GM12872 (cell line): ENCODE measurements around the gene BBS9.
A peak's percentile ranks its signal among the peaks of the same experiment; 100 is the strongest.

ENCODE experiments used
- TF ChIP-seq, protein P1 (sequence below): IDR thresholded peaks from 3 replicates; pipeline ENCODE4 v1.5.1; 2011; ENCODE audit warnings: low read depth, mild to moderate bottlenecking, low read length, moderate library complexity; ENCODE audit not compliant: insufficient read depth

Gene BBS9

GRCh38 chr7:33325754-33326484 is 196.6 kb downstream of the BBS9 start:
- TF ChIP-seq, protein P1, sequence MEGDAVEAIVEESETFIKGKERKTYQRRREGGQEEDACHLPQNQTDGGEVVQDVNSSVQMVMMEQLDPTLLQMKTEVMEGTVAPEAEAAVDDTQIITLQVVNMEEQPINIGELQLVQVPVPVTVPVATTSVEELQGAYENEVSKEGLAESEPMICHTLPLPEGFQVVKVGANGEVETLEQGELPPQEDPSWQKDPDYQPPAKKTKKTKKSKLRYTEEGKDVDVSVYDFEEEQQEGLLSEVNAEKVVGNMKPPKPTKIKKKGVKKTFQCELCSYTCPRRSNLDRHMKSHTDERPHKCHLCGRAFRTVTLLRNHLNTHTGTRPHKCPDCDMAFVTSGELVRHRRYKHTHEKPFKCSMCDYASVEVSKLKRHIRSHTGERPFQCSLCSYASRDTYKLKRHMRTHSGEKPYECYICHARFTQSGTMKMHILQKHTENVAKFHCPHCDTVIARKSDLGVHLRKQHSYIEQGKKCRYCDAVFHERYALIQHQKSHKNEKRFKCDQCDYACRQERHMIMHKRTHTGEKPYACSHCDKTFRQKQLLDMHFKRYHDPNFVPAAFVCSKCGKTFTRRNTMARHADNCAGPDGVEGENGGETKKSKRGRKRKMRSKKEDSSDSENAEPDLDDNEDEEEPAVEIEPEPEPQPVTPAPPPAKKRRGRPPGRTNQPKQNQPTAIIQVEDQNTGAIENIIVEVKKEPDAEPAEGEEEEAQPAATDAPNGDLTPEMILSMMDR = no peak

GRCh38 chr7:33326485-33326848 is 197.1 kb downstream of the BBS9 start:
- TF ChIP-seq, protein P1 = no peak

DNA sequence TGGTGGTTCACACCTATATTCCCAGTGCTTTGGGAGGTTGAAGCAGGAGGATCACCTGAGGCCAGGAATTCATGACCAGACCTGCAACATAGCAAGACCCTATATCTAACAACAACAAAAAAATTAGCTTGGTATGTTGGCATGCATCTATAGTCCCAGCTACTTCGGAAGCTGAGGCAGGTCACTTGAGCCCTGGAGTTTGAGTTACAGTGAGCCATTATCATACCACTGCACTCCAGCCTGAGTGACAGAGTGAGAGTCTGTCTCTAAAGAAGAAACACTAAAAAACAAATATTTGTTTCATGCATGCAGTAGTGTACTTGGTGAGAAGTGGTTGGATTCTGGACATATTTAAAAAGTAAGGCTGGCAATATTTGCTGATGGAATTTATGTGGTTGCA is 198.1 kb downstream of the BBS9 start:
- TF ChIP-seq, protein P1 = no peak

GRCh38 chr7:33334349-33334748 is 205.0 kb downstream of the BBS9 start:
- TF ChIP-seq, protein P1 = peak; percentile 51

- TF ChIP-seq, protein P1 = no peak
Observed at GRCh38 chr7:33336820-33337219, 207.5 kb downstream of the BBS9 start.

GRCh38 chr7:33339074-33339790 is 209.9 kb downstream of the BBS9 start:
- TF ChIP-seq, protein P1 = no peak

DNA sequence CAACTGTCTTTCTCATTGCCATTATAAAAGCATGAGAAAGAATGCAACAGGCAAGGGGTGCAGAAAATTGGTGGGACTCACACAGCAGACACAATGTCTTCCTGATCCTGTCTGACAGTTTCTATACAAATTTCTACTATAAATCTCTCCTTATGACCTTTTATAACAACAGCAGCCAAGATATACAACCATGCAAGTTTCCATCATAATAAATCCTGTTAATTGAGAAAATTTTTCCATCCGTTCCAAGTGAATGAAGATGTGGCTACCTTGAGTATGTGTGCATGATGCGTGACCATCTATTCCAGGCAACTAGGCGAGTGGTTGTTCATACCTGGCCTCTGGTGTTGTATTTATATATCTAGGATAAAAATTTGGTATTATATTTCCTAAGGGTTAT is 216.7 kb downstream of the BBS9 start:
- TF ChIP-seq, protein P1 = no peak
